ENCODE measurements around the gene ARID1A. TPM values are rescaled to one million over a fixed set of nuclear protein-coding genes. Genes with fewer than 3 reads are reported as not detected.

The ARID1A gene
- total and polyA plus RNA-seq, 2 of the 8 experiments (the other 6 are each of a cell fraction or from before 2014, with no cell fraction given): 52.1 to 103 TPM

DNA sequence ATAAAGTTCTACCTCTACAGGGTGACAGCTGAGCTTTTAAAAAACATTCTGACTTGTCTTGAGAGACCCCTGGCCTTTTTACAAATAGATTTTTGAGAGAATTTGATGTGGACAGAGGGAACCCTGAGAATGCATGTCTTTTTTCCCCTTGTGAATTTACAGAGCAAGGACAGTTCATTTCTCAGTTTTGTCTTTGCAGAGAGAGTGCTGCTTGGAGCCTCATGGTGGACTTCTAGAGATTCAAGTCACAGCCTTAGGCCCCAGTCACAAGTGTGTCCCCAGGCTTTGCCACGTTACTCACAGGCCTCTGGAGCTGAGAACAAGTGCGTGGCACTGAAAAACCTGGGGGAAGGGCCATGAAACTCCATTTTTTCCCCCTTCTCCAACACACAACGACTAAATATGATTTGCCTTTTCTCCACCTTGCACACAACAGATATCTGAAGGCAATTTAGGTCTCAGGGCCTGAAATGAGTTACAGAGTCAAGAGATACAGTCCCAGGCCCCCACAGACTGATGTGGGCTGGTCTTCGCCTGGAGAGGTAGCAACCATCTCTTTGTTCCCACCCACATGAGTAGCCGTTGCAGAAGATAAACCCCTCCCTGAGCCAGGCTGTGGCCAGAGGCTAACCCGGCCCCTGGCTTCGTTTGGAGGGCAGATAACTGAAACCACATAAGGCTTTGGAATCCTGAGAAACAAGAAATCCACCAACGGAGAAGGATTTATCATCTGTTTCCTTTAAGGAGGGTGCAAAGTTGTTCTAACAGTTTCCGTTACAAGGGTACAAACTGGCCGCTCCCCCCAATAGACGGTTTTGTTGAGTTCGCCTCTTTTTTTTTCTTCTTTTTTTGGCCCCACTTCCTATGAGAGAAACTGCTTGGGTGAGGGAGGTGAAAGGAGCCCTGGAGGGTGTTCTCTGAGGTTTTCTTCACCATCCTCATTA is 90.9 kb downstream of the ARID1A start (continued):
- TF ChIP-seq TAF1 (IDR thresholded peaks at IDR 0.05; ENCODE audit: low read depth, low read length): peak; percentile 45; the same call in 1 of the 2 replicates

All from H1 (cell line).